ENCODE measurements around the gene TARBP2.

The TARBP2 gene

DNA sequence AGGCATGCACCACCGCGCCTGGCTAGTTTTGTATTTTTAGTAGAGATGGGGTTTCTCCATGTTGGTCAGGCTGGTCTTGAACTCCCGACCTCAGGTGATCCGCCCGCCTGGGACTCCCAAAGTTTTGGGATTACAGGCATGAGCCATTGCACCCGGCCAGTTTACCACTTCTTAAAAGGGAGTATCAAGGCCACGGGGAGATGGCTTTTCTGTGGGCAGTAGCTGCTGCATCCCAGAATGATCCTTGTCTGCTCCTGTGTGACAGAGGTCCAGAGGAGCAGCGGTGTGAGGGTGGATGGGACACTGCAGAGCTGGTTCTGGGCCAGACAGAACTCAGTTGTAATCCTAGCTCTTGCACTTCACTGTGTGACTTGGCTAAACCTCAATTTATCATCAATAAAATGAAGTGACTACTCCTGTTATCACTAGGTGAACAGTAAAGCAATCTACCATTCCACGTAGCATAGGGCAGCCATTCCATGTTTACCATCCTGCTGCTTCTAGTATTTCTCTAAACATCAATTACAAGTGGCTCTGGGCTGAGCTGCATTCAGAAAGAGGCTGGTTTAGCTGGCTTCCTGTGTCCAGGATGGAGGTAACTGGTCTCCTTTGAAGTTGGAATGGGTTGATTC, 9.2 kb downstream of the TARBP2 start:
- H3K4me3 ChIP-seq (ENCODE audit: low read length): no peak overlapping the region
- peaks cover 9% of the 10 kb centered on the region for H3K36me3 ChIP-seq (ENCODE audit: control insufficient read depth, insufficient read depth, low read length)
- H3K9me3 ChIP-seq (ENCODE audit: control insufficient read depth, low read length): no peaks in the 10 kb centered on the region
- H3K9ac ChIP-seq (ENCODE audit: low read length): no peak overlapping the region
- H3K4me1 ChIP-seq (ENCODE audit: control insufficient read depth, insufficient read depth, low read length): peaks cover 9% of the 10 kb centered on the region
- no peaks in the 10 kb centered on the region for H3K27me3 ChIP-seq (ENCODE audit: control insufficient read depth, insufficient read depth, low read length)

- Histone ChIP-seq H3K36me3 (ENCODE audit: control insufficient read depth, insufficient read depth, low read length) (peaks cover 10% of the 10 kb centered on the region), H3K9ac (ENCODE audit: low read length) (no peak overlapping the region), H3K27me3 (ENCODE audit: control insufficient read depth, insufficient read depth, low read length) (no peaks in the 10 kb centered on the region), H3K4me3 (ENCODE audit: low read length) (no peak overlapping the region), H3K4me1 (ENCODE audit: control insufficient read depth, insufficient read depth, low read length) (peaks cover 2% of the 10 kb centered on the region), H3K9me3 (ENCODE audit: control insufficient read depth, low read length) (no peaks in the 10 kb centered on the region)
These were observed 12.8 kb downstream of the TARBP2 start for GRCh38 chr12:53513712-53514410.

DNA sequence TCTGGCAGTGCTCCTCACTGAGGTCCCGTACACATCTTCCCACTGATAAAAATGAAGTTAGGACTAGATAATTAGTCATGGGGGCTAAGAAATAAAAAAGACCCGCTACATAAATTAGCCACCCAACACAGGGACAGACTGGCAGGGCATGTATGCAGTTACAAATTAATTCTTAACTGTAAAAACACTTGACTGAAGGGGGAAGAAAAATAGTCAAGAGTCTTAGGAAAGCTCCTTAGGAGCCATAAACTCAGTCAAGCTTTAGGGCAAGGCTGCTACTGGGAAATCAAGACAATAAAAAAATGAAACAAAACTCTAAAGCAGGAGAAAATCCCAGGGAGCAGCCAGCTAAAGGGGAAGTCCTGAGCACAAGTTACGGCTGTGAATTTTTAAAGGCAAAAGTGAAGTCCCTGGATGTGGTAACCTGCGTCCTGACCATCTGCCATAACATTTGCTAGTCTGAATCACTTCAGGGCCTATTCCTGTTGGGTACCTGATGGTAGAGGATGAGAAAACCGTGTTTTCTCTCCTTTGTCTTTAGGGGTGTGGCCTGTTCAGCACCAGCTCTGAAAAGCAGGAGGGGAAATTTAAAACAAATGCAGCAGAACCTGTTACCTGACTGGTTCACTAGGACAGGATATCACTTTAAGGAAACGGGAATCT, 13.7 kb downstream of the TARBP2 start:
- Histone ChIP-seq H3K9me3 (ENCODE audit: control insufficient read depth, low read length) (no peaks in the 10 kb centered on the region), H3K9ac (ENCODE audit: low read length) (no peak overlapping the region), H3K4me3 (ENCODE audit: low read length) (no peak overlapping the region), H3K27me3 (ENCODE audit: control insufficient read depth, insufficient read depth, low read length) (no peaks in the 10 kb centered on the region), H3K4me1 (ENCODE audit: control insufficient read depth, insufficient read depth, low read length) (no peaks in the 10 kb centered on the region), H3K36me3 (ENCODE audit: control insufficient read depth, insufficient read depth, low read length) (peaks cover 10% of the 10 kb centered on the region)

- H3K36me3 ChIP-seq (ENCODE audit: control insufficient read depth, insufficient read depth, low read length): peaks cover 10% of the 10 kb centered on the region
- H3K4me3 ChIP-seq (ENCODE audit: low read length): no peak overlapping the region
- no peaks in the 10 kb centered on the region for H3K27me3 ChIP-seq (ENCODE audit: control insufficient read depth, insufficient read depth, low read length)
- no peaks in the 10 kb centered on the region for H3K9me3 ChIP-seq (ENCODE audit: control insufficient read depth, low read length)
- no peaks in the 10 kb centered on the region for H3K4me1 ChIP-seq (ENCODE audit: control insufficient read depth, insufficient read depth, low read length)
- H3K9ac ChIP-seq (ENCODE audit: low read length): no peak overlapping the region
These were observed 14.2 kb downstream of the TARBP2 start for GRCh38 chr12:53515291-53515680.

GRCh38 chr12:53516758-53517455, 15.8 kb downstream of the TARBP2 start:
- Histone ChIP-seq H3K4me1 (ENCODE audit: control insufficient read depth, insufficient read depth, low read length) (no peaks in the 10 kb centered on the region), H3K9ac (ENCODE audit: low read length) (no peak overlapping the region), H3K27me3 (ENCODE audit: control insufficient read depth, insufficient read depth, low read length) (no peaks in the 10 kb centered on the region), H3K36me3 (ENCODE audit: control insufficient read depth, insufficient read depth, low read length) (peaks cover 10% of the 10 kb centered on the region), H3K9me3 (ENCODE audit: control insufficient read depth, low read length) (no peaks in the 10 kb centered on the region), H3K4me3 (ENCODE audit: low read length) (no peak overlapping the region)

- Histone ChIP-seq H3K9me3 (ENCODE audit: control insufficient read depth, low read length) (no peaks in the 10 kb centered on the region), H3K4me1 (ENCODE audit: control insufficient read depth, insufficient read depth, low read length) (no peaks in the 10 kb centered on the region), H3K4me3 (ENCODE audit: low read length) (no peak overlapping the region), H3K36me3 (ENCODE audit: control insufficient read depth, insufficient read depth, low read length) (peaks cover 23% of the 10 kb centered on the region), H3K27me3 (ENCODE audit: control insufficient read depth, insufficient read depth, low read length) (no peaks in the 10 kb centered on the region), H3K9ac (ENCODE audit: low read length) (no peak overlapping the region)
These were observed 17.3 kb downstream of the TARBP2 start for GRCh38 chr12:53518381-53518780.

DNA sequence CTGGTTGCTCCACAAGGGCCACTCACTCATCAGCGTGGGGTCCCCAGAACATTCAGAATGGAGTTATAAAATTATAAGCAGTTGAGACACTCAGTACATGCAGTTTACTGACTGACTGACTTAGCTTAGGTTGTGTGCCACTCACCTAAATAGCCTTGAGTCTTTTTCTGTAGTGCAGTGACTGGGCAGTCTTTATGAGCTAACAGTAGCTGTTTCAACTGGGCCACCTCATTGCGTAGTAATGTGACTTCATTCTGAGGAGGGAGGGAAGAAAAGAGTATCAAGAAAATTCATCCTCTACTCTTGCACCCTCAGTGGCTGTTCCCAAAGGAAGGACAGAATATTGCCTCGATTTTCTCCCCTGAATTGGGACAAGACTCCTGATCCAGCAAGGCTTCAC, 22.0 kb downstream of the TARBP2 start:
- no peak overlapping the region for H3K9ac ChIP-seq (ENCODE audit: low read length)
- H3K36me3 ChIP-seq (ENCODE audit: control insufficient read depth, insufficient read depth, low read length): peaks cover 13% of the 10 kb centered on the region
- H3K4me1 ChIP-seq (ENCODE audit: control insufficient read depth, insufficient read depth, low read length): no peaks in the 10 kb centered on the region
- no peaks in the 10 kb centered on the region for H3K9me3 ChIP-seq (ENCODE audit: control insufficient read depth, low read length)
- no peak overlapping the region for H3K4me3 ChIP-seq (ENCODE audit: low read length)
- no peaks in the 10 kb centered on the region for H3K27me3 ChIP-seq (ENCODE audit: control insufficient read depth, insufficient read depth, low read length)

- no peaks in the 10 kb centered on the region for H3K9me3 ChIP-seq (ENCODE audit: control insufficient read depth, low read length)
- no peak overlapping the region for H3K4me3 ChIP-seq (ENCODE audit: low read length)
- no peaks in the 10 kb centered on the region for H3K27me3 ChIP-seq (ENCODE audit: control insufficient read depth, insufficient read depth, low read length)
- peaks cover 13% of the 10 kb centered on the region for H3K36me3 ChIP-seq (ENCODE audit: control insufficient read depth, insufficient read depth, low read length)
- H3K9ac ChIP-seq (ENCODE audit: low read length): no peak overlapping the region
- H3K4me1 ChIP-seq (ENCODE audit: control insufficient read depth, insufficient read depth, low read length): no peaks in the 10 kb centered on the region
These were observed 23.4 kb downstream of the TARBP2 start for GRCh38 chr12:53524476-53524875.

- Histone ChIP-seq H3K4me1 (ENCODE audit: control insufficient read depth, insufficient read depth, low read length) (no peaks in the 10 kb centered on the region), H3K36me3 (ENCODE audit: control insufficient read depth, insufficient read depth, low read length) (peaks cover 11% of the 10 kb centered on the region), H3K4me3 (ENCODE audit: low read length) (no peak overlapping the region), H3K27me3 (ENCODE audit: control insufficient read depth, insufficient read depth, low read length) (no peaks in the 10 kb centered on the region), H3K9me3 (ENCODE audit: control insufficient read depth, low read length) (no peaks in the 10 kb centered on the region), H3K9ac (ENCODE audit: low read length) (no peak overlapping the region)
These were observed 29.0 kb downstream of the TARBP2 start for GRCh38 chr12:53530061-53530460.

GRCh38 chr12:53530920-53531319, 29.8 kb downstream of the TARBP2 start:
- Histone ChIP-seq H3K4me3 (ENCODE audit: low read length) (no peak overlapping the region), H3K9me3 (ENCODE audit: control insufficient read depth, low read length) (no peaks in the 10 kb centered on the region), H3K9ac (ENCODE audit: low read length) (no peak overlapping the region), H3K36me3 (ENCODE audit: control insufficient read depth, insufficient read depth, low read length) (peaks cover 11% of the 10 kb centered on the region), H3K27me3 (ENCODE audit: control insufficient read depth, insufficient read depth, low read length) (no peaks in the 10 kb centered on the region), H3K4me1 (ENCODE audit: control insufficient read depth, insufficient read depth, low read length) (no peaks in the 10 kb centered on the region)

DNA sequence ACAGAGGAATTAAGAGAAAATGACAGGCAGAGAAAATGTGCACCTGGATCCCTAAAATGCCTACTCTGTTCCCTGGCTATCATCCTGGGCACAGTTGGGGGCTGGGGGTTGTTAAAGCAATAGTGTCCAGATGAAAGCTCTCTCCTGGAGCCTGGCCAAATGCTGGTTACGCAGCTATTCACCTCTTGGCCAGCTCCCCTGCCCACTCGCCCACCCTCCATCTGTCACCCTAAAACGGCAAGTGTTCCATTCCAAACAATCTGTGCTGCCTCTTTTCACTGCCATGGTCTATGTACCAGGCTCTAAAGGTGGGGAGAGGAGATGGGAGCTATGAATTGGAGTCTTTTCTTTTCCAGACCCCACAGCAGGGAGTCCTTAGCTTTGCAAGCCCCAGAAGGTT, 30.9 kb downstream of the TARBP2 start:
- Histone ChIP-seq H3K4me1 (ENCODE audit: control insufficient read depth, insufficient read depth, low read length) (no peaks in the 10 kb centered on the region), H3K4me3 (ENCODE audit: low read length) (no peak overlapping the region), H3K27me3 (ENCODE audit: control insufficient read depth, insufficient read depth, low read length) (no peaks in the 10 kb centered on the region), H3K9ac (ENCODE audit: low read length) (no peak overlapping the region), H3K36me3 (ENCODE audit: control insufficient read depth, insufficient read depth, low read length) (peaks cover 11% of the 10 kb centered on the region), H3K9me3 (ENCODE audit: control insufficient read depth, low read length) (no peaks in the 10 kb centered on the region)

Data from mucosa of stomach (tissue), 1 donor.